ENCODE data around the gene VAV2.

The VAV2 gene

DNA sequence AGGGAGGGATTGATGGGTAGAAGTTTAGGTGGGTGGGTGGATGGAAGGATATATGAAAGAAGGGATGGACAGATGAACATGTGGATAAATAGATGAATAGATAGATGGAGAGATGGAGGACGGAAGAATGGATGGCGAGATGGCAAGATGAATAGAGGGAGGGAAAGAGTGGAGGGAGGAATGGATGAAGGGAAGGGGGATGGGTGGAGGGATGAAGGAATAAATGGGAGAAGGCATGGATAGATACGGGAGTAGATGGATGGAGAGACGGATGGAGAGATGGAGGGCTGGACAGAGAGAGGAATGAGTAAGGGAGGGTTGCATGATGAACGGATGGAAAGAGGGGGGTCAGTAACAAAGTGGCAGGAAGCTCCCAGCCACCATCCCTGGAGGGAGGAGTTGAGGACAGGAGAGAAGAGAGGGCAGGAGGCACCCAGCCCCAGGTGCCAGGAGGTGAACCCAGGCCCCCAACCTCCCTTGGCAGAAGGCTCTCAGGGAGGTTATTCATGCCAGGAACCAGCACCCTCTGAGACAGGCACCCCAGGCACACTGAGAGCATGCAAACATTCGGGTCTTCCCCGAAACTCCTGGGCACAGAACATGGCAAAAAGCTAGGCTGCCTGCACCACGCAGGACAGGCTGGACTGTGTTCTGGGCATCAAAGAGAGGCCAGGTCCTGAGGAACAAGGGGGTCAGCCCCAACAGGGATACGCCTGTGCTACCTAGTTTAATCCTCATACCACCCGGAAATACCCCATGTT, 263.1 kb downstream of the VAV2 start:
- DNase-seq (ENCODE audit: low read depth in 2 of 2), result no peak

- DNase-seq (ENCODE audit: low read depth in 2 of 2), result no peak
Observed at GRCh38 chr9:133727876-133728441, 264.2 kb downstream of the VAV2 start.

DNA sequence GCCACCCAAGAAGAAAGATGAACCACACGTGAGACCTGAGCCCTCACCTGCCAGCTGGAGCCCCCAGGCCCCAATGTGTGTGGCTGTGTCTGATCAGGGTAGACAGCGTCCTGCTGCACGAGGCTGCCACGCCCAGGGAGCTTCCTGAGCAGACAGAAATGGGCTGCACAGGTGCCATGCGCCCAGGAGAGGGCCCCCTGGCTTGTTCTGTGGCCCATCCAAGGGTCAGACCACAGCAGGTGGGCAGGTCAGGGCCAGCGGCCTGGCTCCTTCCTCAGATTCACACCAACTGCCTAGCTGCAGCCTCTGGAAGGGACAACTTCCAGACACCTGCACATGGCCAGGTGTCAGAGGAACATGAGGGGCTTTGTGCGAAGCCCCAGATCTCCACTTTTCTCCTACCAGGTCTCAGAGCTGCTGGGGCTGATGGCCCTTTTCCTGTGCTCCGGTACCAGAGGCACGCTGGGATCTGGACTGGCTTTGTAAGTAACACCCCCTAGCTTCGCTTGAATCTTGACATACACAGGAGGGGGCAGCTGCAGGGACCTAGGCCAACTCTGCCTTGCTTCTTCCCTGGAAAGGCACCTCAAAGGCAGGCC, 264.7 kb downstream of the VAV2 start:
- no peak for DNase-seq (ENCODE audit: low read depth in 2 of 2)

GRCh38 chr9:133726401-133727276, 265.5 kb downstream of the VAV2 start:
- no peak for DNase-seq (ENCODE audit: low read depth in 2 of 2)

DNA sequence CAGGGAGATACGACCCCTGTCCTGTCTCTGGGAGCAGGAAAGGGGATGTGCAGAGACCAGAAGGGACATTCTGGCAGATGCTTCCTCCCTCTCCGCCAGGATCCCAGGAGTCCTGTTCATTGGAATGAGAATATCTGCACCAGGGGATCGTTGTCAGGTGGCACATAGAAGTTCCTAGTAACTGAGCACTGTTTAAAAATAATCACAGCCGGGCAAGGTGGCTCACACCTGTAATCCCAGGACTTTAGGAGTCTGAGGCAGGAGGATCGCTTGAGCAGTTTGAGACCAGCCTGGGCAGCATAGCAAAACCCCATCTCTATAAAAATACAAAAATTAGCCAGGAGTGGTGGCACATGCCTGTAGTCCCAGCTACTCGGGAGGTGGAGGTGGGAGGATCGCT, 266.2 kb downstream of the VAV2 start:
- DNase-seq (ENCODE audit: low read depth in 2 of 2), result no peak

- DNase-seq (ENCODE audit: low read depth in 2 of 2), result no peak
Observed at GRCh38 chr9:133718563-133719315, 273.4 kb downstream of the VAV2 start.

GRCh38 chr9:133717113-133718031, 274.8 kb downstream of the VAV2 start:
- no peak for DNase-seq (ENCODE audit: low read depth in 2 of 2)

GRCh38 chr9:133716564-133717112, 275.5 kb downstream of the VAV2 start:
- no peak for DNase-seq (ENCODE audit: low read depth in 2 of 2)

GRCh38 chr9:133715866-133716563, 276.1 kb downstream of the VAV2 start:
- no peak for DNase-seq (ENCODE audit: low read depth in 2 of 2)

GRCh38 chr9:133715295-133715865, 276.7 kb downstream of the VAV2 start:
- no peak for DNase-seq (ENCODE audit: low read depth in 2 of 2)

- DNase-seq (ENCODE audit: low read depth in 2 of 2), result peak in 1 of 2 experiments; percentile 26
Observed at GRCh38 chr9:133714606-133715294, 277.4 kb downstream of the VAV2 start.

- no peak for DNase-seq (ENCODE audit: low read depth in 2 of 2)
Observed at GRCh38 chr9:133713960-133714495, 278.1 kb downstream of the VAV2 start.

DNA sequence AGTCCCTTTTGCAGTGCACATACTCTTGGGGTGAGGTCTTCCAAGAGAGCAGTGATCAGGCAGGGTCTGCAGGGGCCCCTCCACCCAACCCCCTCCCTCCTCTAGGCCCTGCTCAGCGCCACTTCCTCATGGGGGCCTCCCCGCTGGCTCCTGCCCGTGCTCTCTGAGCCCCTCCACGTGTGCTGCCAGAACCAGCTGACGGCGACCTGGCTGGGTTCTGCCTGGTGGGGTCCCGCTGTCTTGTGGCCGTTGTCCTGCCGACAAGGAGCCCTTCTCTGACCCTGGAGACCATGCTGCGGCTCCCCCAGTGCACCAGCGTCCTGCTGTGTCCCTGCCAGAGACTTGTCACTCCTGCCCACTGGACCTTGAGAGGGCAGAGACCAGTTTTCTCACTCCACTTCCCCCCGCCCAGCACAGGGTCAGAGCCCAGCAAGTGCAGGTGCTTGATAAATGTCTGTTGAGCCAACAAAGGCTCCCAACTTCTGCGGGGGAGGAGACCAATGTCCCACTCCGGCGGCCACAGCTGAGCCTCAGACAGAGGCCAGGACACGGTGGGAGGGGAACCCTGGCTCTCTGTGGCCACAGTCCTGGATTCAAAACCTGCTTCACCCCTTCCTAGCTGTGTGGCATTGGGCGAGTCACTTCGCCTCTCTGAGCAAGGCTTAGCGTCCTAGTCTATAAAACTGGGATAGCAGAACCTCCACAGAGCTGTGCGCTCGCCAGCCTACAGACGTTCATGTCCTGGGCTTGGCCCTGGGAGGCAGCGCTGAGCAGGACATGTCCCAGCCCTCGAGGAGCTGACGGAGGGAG, 278.8 kb downstream of the VAV2 start:
- DNase-seq (ENCODE audit: low read depth in 2 of 2), result no peak

GRCh38 chr9:133712221-133713100, 279.7 kb downstream of the VAV2 start:
- DNase-seq (ENCODE audit: low read depth in 2 of 2), result no peak

Measured in fibroblast of skin of left quadriceps (primary cell).